ENCODE results near the gene UGT1A3.
"Not testable (repeated sequence)": the region's sequence is repeated elsewhere in the genome, so short reads cannot be mapped to it uniquely, and the experiment has no call there.

Gene UGT1A3

GRCh38 chr2:233728723-233729301 is at the start of gene UGT1A3:
UGT1A3 (plus strand) TSS chr2:233729042; CDS start chr2:233729127, 85 bp downstream.
- DNase-seq = no peak

DNA sequence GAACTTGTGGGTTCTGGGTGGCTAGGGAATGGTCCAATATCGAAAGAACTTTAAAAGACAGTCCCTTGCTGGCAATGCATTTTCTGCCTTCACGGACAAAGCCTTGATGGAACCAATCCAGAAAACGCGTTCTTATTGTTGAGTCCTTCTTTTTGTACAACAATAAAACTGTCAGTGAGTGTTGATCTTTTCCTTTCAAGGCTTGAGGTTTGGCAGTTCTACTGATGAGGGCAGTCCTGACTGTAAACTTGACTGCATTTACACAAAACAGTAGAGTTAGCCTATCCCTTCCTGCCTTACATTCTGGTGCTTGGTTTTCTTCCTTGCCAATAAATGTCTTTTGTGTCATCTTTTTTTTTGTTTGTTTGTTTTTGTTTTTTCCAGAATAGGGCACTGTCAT is 49.6 kb upstream of the UGT1A3 start:
- DNase-seq = no peak

GRCh38 chr2:233680361-233681045 is 48.3 kb upstream of the UGT1A3 start:
- DNase-seq = no peak

DNA sequence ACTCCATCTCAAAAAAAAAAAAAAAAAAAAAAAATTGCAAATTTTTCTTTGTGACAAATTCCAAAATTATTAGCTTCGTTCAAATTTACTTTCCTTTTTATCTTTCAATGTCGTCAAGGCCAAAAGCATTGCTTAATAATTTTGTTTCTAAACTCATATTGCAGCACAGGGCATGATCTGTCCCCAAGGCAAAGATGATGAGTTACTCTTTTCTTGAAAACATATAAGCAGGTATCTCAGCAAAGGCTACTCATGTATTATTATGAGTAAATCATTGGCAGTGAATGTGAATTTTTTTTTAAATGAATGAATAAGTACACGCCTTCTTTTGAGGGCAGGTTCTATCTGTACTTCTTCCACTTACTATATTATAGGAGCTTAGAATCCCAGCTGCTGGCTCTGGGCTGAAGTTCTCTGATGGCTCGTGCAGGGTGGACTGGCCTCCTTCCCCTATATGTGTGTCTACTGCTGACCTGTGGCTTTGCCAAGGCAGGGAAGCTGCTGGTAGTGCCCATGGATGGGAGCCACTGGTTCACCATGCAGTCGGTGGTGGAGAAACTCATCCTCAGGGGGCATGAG is 47.2 kb upstream of the UGT1A3 start, which contains the start of gene UGT1A7:
UGT1A7 (plus strand) TSS at position 381 of the 579 bp plus-strand sequence; CDS start at position 418, 37 bp downstream.
- DNase-seq = no peak

- no peak for DNase-seq
Observed at GRCh38 chr2:233684640-233685039, 44.2 kb upstream of the UGT1A3 start.

GRCh38 chr2:233686928-233687327 is 41.9 kb upstream of the UGT1A3 start:
- no peak for DNase-seq

GRCh38 chr2:233688341-233688740 is 40.5 kb upstream of the UGT1A3 start:
- DNase-seq = no peak

DNA sequence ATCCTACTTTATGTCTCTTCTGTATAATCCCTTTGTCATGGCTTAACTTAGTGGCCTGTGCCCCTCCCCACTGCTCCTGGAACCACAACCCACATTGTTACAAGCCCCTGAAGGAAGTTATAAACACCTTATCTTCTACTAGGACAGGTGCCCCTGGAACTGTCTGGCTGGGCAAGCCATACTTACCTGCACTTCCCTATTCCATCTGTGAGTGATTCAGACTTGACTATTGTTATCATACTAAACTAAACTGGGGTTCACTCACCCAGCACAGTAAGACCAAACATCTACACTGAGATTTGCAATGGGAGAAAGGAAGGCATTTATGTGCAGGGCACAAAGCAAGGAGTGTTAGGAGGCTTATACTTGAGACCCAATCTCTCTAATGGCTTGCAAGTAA is 39.8 kb upstream of the UGT1A3 start:
- DNase-seq = no peak

DNA sequence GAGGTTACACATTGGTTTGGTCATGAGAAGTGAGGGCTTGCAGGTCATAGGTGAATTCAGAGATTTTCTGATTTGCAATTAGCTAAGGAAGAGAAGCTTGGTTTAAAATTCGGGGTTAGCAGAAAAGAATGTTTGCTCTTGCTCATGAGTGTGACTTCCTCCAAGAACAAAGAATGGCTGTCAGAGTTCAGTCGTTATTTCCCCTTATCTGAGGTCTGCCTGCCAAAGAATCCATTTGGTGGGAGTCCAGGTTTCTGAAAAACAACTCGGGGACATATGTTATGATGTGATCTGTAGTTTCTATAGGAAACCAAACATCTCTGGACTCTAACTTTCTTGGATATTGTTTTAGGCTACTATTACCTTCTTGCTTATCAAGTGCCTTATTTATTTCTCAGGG is 39.3 kb upstream of the UGT1A3 start:
- no peak for DNase-seq

DNA sequence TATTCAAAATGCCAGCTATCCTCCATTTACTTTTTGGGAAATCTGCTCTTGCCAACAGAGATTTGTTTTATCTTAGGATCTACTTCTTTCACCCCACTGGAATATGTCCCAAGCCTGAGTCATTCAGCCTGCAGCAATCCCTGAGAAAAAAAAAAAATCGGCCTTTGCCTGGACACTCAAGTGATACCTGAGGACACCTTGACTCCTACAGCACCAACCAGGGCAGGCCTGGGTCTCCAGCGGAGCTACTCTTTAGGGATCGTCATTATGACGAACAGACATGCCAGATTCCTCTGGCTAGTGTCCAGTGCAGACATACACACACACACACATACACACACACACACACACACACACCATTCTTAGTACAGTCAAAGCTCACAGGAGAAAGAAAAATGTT is 38.4 kb upstream of the UGT1A3 start:
- no peak for DNase-seq

DNA sequence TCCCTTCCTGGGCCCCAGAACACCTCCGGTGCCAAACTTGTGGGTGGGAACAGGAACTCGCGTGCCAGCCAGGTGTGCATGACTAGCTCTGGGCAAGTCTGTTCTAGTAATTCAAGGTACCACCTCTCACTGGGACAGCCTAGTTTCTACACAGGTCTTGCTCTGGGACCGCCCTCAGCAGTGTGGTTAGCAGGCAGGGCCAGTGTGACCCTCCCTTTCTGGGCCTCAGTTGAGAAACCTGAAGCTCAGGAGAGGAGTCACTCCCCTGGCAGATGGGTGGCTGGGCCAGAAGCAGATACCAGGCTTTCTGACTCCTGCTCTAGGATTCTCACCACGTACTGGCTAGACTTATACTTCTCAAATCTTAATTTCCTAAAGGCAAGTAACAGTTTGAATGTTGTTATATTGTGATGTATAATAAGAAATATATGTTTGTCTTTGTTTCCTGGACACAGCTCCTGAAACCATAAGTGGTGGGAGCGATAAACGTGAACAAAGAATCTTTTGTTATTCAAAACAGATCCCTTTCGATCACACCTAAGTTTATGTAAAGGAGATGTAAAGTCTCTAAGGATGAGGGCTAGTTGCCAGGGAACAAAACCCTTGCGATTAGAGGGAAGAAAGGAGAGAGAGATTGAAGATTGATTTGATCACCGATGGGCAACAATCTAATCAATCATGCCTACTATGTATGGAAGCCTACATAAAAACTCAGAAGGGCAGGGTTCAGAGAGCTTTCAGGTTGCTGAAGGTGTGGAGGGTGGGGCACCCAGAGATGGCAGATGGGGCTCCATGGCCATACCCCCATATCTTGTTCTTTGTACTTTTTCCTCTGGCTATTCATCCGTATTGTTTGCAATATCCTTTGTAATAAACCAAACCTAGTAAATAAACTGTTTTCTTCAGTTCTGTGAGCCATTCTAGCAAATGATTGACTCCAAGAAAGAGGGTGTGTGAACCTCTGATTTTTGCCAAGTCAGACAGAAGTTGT is 37.1 kb upstream of the UGT1A3 start:
- peak; percentile 57 to 78 for DNase-seq

GRCh38 chr2:233692648-233693047 is 36.2 kb upstream of the UGT1A3 start, which contains the start of gene UGT1A6:
UGT1A6 (plus strand) TSS chr2:233692890; CDS start chr2:233693005, 115 bp downstream.
- no peak for DNase-seq

DNA sequence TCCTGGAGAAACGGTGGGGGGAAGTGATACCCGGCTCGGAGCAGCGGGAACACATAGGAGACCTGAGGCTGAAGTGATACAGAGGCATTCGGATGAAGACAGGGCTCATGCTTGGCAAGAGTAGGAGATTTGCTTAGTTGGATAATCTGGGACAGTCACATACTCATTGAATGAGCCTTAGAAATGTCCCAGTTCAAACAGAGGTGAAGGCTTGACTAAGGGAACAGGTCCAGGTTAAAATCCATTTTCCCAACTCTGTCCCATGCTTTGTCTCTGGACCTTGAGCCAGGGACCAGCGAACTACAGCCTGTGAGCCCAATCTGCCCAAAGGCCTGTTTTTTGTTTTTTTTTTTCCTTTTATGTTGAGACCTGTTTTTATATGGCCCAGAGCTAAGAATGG is 34.9 kb upstream of the UGT1A3 start:
- no peak for DNase-seq

DNA sequence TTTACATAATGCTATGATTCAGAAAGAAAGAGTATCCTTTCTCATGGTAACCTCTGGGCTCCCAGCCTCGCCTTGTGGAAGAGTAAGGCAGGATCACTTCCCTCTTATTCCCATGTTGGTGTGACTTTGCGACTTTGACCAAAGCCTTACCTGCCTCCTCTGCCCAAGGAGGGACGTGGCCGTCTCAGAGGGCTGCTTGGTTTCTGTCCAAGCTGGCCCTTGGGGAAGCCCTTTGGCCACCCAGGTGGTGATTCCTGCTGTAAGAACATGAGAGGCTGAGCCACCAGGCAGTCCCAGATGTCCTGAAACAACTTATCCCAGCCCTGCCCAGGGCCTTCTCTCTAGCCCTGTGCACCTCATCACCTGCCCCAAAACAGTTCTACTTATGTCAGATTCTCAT is 30.1 kb upstream of the UGT1A3 start:
- DNase-seq = no peak

GRCh38 chr2:233699424-233700027 is 29.3 kb upstream of the UGT1A3 start:
- DNase-seq = no peak

- no peak for DNase-seq
Observed at GRCh38 chr2:233700028-233700635, 28.7 kb upstream of the UGT1A3 start.

- DNase-seq = not testable (repeated sequence)
Observed at GRCh38 chr2:233700842-233701241, 28.0 kb upstream of the UGT1A3 start.

GRCh38 chr2:233702238-233702637 is 26.6 kb upstream of the UGT1A3 start:
- DNase-seq = no peak

DNA sequence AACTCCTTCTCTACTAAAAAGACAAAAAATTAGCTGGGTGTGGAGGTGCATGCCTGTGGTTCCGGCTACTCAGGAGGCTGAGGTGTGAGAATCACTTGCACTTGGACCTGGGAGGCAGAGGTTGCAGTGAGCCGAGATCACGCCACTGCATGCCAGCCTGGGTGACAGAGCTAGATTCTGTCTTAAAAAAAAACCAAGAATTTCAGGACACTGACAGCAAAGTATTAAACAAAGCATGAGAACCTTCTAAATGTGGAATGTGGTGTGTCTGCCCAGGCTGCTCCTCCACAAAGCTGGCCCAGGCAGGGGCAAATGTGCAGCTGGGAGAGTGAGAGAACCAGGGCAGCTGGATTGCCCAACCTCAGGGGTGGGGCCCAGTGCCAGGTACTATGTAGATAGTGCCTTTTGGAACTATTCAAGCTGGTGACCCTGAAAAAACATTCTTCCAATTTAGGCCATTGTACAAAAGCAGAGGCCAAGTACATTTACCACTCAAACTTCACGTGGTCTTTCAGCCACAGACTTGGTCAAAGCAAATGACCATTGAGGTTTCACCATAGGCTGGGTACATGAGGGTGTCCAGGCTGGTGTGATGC is 22.8 kb upstream of the UGT1A3 start:
- DNase-seq = no peak

DNA sequence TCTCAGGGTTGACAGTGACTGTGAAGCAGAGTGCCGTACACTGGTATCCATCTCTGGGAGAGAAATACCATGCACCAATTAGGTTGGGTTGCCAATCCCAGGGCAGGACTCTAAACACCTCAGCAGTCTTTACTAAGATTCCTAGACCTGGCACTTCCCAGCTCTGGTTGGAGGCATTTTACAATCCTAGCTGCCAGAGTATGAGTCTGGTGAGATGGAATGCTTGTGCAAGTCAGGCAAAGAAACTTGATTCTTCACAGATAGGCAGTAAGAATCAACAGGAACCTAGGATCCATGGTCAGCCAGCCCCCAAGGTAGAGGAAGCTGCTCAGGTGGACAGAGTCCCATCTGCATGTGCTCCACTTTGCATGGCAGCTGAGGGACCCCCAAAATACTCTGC is 22.1 kb upstream of the UGT1A3 start:
- DNase-seq = no peak

DNA sequence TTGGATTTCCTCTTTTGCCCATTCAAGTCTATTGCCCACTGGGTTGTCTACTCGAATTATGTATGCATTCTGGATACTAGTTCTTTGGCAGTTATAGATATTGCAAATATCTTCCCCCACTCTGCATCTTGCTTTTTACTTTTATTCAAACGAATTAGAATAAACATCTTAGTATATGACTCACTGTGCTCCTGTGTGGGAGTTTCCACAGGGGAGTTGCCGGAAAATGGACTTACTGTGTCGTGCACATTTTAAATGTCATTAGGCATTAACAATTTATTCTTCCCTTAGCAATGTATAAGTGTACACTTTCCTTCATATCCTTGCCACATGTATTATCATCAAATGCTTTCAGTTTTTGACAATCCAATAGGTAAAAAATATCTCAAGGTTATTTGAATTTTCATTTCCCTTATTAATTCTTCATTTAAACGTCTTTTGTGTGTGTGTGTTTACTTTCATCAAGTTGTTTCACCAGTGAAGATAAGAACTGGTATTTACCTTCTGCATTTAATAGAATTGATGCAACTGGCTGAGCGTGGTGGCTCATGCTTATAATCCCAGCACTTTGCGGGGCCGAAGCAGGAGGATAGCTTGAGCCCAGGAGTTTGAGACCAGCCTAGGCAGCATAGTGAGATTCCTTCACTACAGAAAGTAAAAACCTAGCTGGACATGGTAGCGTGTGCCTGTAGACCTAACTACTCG is 20.8 kb upstream of the UGT1A3 start:
- no peak for DNase-seq
